Muscle of leg (tissue), 11 donors: Measurements from ENCODE around the gene METTL2A. TPM values are rescaled to one million over a fixed set of nuclear protein-coding genes. Genes with fewer than 3 reads are reported as not detected.
"Not testable (repeated sequence)": the region's sequence is repeated elsewhere in the genome, so short reads cannot be mapped to it uniquely, and the experiment has no call there.

Experiments used
- DNase-seq: peaks from one replicate; pipeline ENCODE4 v3.0.0; 2013
- H3K27ac ChIP-seq: one replicate; pipeline ENCODE4 v1.5.1; 2013; ENCODE audit warnings: mild to moderate bottlenecking, low read length, control low read depth
- H3K27me3 ChIP-seq: one replicate; pipeline ENCODE4 v1.6.1; 2013; ENCODE audit warnings: low read length; ENCODE audit not compliant: control insufficient read depth, insufficient read depth
- H3K36me3 ChIP-seq: one replicate; pipeline ENCODE4 v1.6.1; 2013; ENCODE audit warnings: low read length; ENCODE audit not compliant: control insufficient read depth, insufficient read depth
- H3K4me1 ChIP-seq: one replicate; pipeline ENCODE4 v1.6.1; 2013; ENCODE audit warnings: low read length; ENCODE audit not compliant: control insufficient read depth, insufficient read depth
- H3K4me3 ChIP-seq: one replicate; pipeline ENCODE4 v1.5.1; 2013; ENCODE audit warnings: low read length, control low read depth
- H3K9me3 ChIP-seq: replicated peaks from 2 replicates; pipeline ENCODE4 v1.6.1; 2013; ENCODE audit warnings: low read depth, low read length; ENCODE audit not compliant: control insufficient read depth
- WGBS: methylation state at CpG from one replicate; pipeline ENCODE4 v1.1.5; 2013; ENCODE audit warnings: missing lambda C conversion rate; ENCODE audit not compliant: insufficient coverage; 5-methylcytosine and 5-hydroxymethylcytosine counted together
- polyA plus RNA-seq, 8 donors: library from polyadenylated mRNA; unstranded; fragments of 120-200 nt; gene quantifications; one replicate each; pipeline versions ENCODE4 v1.2.1 to v1.2.3, GENCODE V29; 2013; ENCODE audit warnings: inconsistent platforms in 1 of 8, low replicate concordance in 1 of 8; ENCODE audit not compliant: insufficient read length in 8 of 8, insufficient read depth in 1 of 8
- total RNA-seq: library from RNA; stranded (reverse); fragments of 120-200 nt; gene quantifications from one replicate; pipeline ENCODE4 v1.2.4, GENCODE V29; 2013

The METTL2A gene
- total and polyA plus RNA-seq, 9 donors: 15.6 to 21.5 (median 17.3) TPM

GRCh38 chr17:62482553-62482952, 58.9 kb downstream of the METTL2A start:
- not testable (repeated sequence) for DNase-seq, H3K27me3 ChIP-seq, H3K36me3 ChIP-seq, H3K4me1 ChIP-seq, H3K27ac ChIP-seq, H3K4me3 ChIP-seq, H3K9me3 ChIP-seq
- no CpG with 5 or more reads among the region's 3 CpGs for WGBS

- H3K9me3 ChIP-seq, H3K27me3 ChIP-seq, H3K27ac ChIP-seq, DNase-seq, H3K4me1 ChIP-seq, H3K36me3 ChIP-seq, H3K4me3 ChIP-seq: not testable (repeated sequence)
- WGBS: no CpG with 5 or more reads among the region's 1 CpG
Observed at GRCh38 chr17:62490990-62491389, 67.3 kb downstream of the METTL2A start.

- H3K9me3 ChIP-seq, H3K4me1 ChIP-seq, H3K27me3 ChIP-seq, H3K36me3 ChIP-seq, DNase-seq, H3K27ac ChIP-seq, H3K4me3 ChIP-seq: not testable (repeated sequence)
- WGBS: no CpG with 5 or more reads among the region's 5 CpGs
Observed at GRCh38 chr17:62493049-62493655, 69.5 kb downstream of the METTL2A start.

DNA sequence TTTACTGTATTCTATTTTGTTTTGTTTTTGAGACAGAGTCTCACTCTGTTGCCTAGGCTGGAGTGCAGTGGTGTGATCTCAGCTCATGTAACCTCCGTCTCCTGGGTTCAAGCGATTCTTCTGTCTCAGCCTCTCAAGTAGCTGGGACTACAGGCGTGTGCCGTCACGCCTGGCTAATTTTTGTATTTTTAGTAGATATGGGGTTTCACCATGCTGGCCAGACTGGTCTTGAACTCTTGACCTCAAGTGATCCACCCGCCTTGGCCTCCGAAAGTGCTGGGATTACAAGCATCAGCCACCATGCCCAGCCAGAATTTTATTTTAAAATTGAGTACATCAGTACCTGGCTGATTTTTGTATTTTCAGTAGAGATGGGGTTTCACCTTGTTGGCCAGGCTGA, 70.4 kb downstream of the METTL2A start:
- H3K4me3 ChIP-seq, H3K27me3 ChIP-seq, DNase-seq, H3K9me3 ChIP-seq, H3K36me3 ChIP-seq, H3K4me1 ChIP-seq, H3K27ac ChIP-seq: not testable (repeated sequence)
- 100% methylated on average over 1 of the region's 7 CpGs for WGBS

- DNase-seq: not testable (repeated sequence)
Observed at GRCh38 chr17:62496344-62496743, 72.6 kb downstream of the METTL2A start.

GRCh38 chr17:62498796-62499195, 75.1 kb downstream of the METTL2A start:
- DNase-seq, H3K9me3 ChIP-seq, H3K36me3 ChIP-seq, H3K4me3 ChIP-seq, H3K4me1 ChIP-seq, H3K27ac ChIP-seq, H3K27me3 ChIP-seq: not testable (repeated sequence)
- WGBS: 100% methylated on average over 1 of the region's 8 CpGs

More at GRCh38 chr17:62496344-62496743, 72.6 kb downstream of the METTL2A start:
- H3K4me1 ChIP-seq, H3K27ac ChIP-seq, H3K36me3 ChIP-seq, H3K27me3 ChIP-seq, H3K4me3 ChIP-seq, H3K9me3 ChIP-seq: not testable (repeated sequence)
- WGBS: 100% methylated on average over 4 of the region's 4 CpGs

Other genes starting within 250 kb of the METTL2A start
- gene EFCAB3, start 43.3 kb upstream of the METTL2A start, total RNA-seq: not detected
- under 1 TPM in 5 of 8 donors, not detected in 3; 0.13 to 0.16 (median 0.14) TPM for gene EFCAB3, start 43.3 kb upstream of the METTL2A start, polyA plus RNA-seq
- gene TLK2, start 54.9 kb downstream of the METTL2A start, total RNA-seq: 43.8 TPM
- gene TLK2, start 54.9 kb downstream of the METTL2A start, polyA plus RNA-seq: 10 to 100 TPM; 36.8 to 51.8 (median 43.3) TPM
- 136 TPM for gene MRC2, start 203.8 kb downstream of the METTL2A start, total RNA-seq
- 100 to 1,000 TPM; 115 to 206 (median 169) TPM for gene MRC2, start 203.8 kb downstream of the METTL2A start, polyA plus RNA-seq